ENCODE results near the gene BICD2. TPM values are rescaled to one million over a fixed set of nuclear protein-coding genes. Genes with fewer than 3 reads are reported as not detected.
"Not testable (repeated sequence)": the region's sequence is repeated elsewhere in the genome, so short reads cannot be mapped to it uniquely, and the experiment has no call there.

BICD2 gene
- total and polyA plus RNA-seq, 4 donors = 13.8 to 33.2 (median 26.4) TPM

DNA sequence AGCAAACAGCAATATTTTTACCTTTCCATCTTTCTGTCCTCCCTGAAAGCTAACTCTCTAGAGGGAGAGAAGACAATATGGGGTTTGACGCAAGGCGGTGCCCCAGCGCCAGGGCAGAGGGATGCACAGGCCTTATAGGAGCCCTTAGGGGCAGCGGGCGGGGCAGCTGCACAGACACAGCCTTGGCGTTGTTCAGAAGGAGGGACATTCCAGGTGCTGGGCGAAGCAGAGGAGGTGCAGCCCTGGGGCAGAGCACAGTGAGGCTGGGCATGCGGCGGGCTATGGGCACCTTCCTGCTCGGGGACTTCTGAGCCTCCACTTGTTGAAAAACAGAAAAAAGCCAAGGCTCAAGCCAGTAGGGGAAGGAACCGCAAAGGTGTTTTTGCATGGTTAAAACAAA, 33.7 kb upstream of the BICD2 start:
- Histone ChIP-seq H3K27me3 (ENCODE audit: control insufficient read depth in 3 of 3, insufficient read depth in 3 of 3, low read length in 2 of 3) (peaks cover 0 to 56% (median 43%) of the 10 kb centered on the region in 3 donors), H3K4me1 (ENCODE audit: control insufficient read depth in 5 of 5, insufficient read depth in 5 of 5, low read length in 5 of 5) (no peaks in the 10 kb centered on the region), H3K9ac (ENCODE audit: insufficient read depth in 1 of 2, low read length in 2 of 2) (no peak overlapping the region), H3K27ac (ENCODE audit: low read depth in 1 of 2, low read length in 1 of 2) (no peak overlapping the region), H3K36me3 (ENCODE audit: control insufficient read depth in 4 of 4, insufficient read depth in 4 of 4, low read length in 4 of 4) (no peaks in the 10 kb centered on the region), H3K4me3 (no peak overlapping the region), H3K9me3 (ENCODE audit: control insufficient read depth in 4 of 4, insufficient read depth in 3 of 4, low read length in 3 of 4) (no peaks in the 10 kb centered on the region)
- DNase-seq = no peak
- TF ChIP-seq, protein P1, sequence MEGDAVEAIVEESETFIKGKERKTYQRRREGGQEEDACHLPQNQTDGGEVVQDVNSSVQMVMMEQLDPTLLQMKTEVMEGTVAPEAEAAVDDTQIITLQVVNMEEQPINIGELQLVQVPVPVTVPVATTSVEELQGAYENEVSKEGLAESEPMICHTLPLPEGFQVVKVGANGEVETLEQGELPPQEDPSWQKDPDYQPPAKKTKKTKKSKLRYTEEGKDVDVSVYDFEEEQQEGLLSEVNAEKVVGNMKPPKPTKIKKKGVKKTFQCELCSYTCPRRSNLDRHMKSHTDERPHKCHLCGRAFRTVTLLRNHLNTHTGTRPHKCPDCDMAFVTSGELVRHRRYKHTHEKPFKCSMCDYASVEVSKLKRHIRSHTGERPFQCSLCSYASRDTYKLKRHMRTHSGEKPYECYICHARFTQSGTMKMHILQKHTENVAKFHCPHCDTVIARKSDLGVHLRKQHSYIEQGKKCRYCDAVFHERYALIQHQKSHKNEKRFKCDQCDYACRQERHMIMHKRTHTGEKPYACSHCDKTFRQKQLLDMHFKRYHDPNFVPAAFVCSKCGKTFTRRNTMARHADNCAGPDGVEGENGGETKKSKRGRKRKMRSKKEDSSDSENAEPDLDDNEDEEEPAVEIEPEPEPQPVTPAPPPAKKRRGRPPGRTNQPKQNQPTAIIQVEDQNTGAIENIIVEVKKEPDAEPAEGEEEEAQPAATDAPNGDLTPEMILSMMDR (IDR thresholded peaks at IDR 0.05; ENCODE audit: control extremely low read depth, extremely low read depth) = no peak
- 91 to 94% methylated on average over 11 of the region's 11 CpGs for WGBS, 2 donors
- ATAC-seq (ENCODE audit: insufficient read depth, low FRiP score) = no peak

DNA sequence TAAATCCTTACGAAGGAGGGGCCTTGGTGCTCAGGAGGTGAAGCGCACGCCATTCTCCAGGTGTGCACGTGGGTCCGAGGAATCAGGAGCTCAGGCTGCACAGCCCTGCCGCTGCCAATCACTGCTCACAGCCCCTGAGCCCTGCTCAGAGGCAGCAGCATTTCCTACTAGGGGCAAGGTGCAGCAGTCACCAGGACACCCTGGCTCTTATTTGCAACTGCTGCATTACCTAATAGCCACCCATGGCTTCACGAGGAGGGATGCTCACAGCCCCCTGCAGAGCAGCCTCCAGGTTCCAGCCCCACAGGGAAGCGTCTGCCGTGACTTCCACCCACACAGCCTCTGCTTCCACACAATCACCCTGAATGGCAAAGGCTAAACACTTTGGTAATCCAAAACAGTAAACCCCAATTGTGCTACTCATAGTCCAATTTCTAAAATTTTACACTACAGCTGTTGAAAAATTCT, 31.7 kb upstream of the BICD2 start:
- 53 to 84% methylated on average over 9 of the region's 9 CpGs for WGBS, 2 donors
- ATAC-seq (ENCODE audit: insufficient read depth, low FRiP score); H3K9ac ChIP-seq (ENCODE audit: insufficient read depth in 1 of 2, low read length in 2 of 2); H3K27ac ChIP-seq (ENCODE audit: low read depth in 1 of 2, low read length in 1 of 2); H3K4me1 ChIP-seq (ENCODE audit: control insufficient read depth in 5 of 5, insufficient read depth in 5 of 5, low read length in 5 of 5); DNase-seq; H3K4me3 ChIP-seq; H3K9me3 ChIP-seq (ENCODE audit: control insufficient read depth in 4 of 4, insufficient read depth in 3 of 4, low read length in 3 of 4); H3K36me3 ChIP-seq (ENCODE audit: control insufficient read depth in 4 of 4, insufficient read depth in 4 of 4, low read length in 4 of 4): not testable (repeated sequence)
- H3K27me3 ChIP-seq (ENCODE audit: control insufficient read depth in 3 of 3, insufficient read depth in 3 of 3, low read length in 2 of 3) = peaks cover 0 to 42% (median 34%) of the 10 kb centered on the region in 3 donors

DNA sequence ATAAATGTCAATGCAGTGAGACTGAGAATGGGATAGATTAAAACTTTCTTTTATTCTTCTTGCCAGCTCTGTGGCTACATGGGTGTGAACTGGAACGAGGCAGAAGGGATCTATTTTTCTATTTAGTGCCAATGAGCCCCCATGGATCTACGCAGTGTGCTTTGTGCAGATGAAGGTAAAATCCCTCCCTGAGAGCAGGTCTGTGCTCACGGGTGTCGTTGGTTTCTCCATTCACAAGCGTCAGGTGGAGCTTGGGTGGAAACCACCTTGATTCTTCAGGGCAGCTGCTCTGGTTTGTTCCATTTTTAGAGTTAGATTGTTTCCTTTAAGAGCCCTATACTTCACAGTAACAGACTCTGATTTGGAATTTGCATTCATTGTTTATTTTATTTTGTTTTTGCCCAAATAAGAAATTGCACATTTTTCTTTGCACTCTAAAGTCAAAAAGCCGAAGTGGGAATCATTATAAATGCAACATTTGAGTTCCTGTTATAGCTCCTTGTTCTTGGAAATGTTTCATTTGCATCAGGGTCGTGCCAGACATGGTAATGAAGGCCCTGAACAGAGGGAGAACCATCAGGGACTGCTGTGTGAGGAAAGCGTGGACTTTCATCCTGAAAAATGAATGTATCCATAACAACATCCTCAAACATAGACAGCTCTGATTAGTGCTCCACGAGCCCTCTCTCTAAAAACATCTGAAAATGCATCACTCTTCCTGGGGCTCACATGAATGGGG, 31.1 kb upstream of the BICD2 start:
- Histone ChIP-seq H3K9ac (ENCODE audit: insufficient read depth in 1 of 2, low read length in 2 of 2) (no peak overlapping the region), H3K4me1 (ENCODE audit: control insufficient read depth in 5 of 5, insufficient read depth in 5 of 5, low read length in 5 of 5) (no peaks in the 10 kb centered on the region), H3K9me3 (ENCODE audit: control insufficient read depth in 4 of 4, insufficient read depth in 3 of 4, low read length in 3 of 4) (no peaks in the 10 kb centered on the region), H3K27ac (ENCODE audit: low read depth in 1 of 2, low read length in 1 of 2) (no peak overlapping the region), H3K27me3 (ENCODE audit: control insufficient read depth in 3 of 3, insufficient read depth in 3 of 3, low read length in 2 of 3) (peaks cover 0 to 41% (median 34%) of the 10 kb centered on the region in 3 donors), H3K4me3 (no peak overlapping the region), H3K36me3 (ENCODE audit: control insufficient read depth in 4 of 4, insufficient read depth in 4 of 4, low read length in 4 of 4) (no peaks in the 10 kb centered on the region)
- ATAC-seq (ENCODE audit: insufficient read depth, low FRiP score) (no peak), DNase-seq (no peak)
- TF ChIP-seq, protein P1 (IDR thresholded peaks at IDR 0.05; ENCODE audit: control extremely low read depth, extremely low read depth) = no peak
- WGBS, 2 donors = 55 to 83% methylated on average over 9 of the region's 9 CpGs

DNA sequence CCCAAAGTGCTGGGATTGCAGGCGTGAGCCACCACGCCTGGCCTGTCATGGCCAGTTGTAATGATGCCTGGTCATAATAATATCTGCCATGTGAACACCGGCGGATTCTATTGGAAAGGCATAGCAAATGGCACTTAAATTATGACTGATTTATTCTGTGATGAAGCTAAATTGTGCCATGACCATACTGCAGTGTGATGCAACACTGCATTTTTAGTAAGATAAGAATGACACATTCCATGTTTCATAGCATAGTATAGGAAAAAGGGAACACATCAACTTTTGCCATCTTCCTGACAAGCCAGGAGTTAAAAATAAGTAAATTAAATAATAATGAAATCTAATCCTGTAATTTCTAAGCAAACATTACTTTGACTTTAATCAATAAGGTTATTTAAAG, 30.4 kb upstream of the BICD2 start:
- peaks cover 0 to 35% (median 30%) of the 10 kb centered on the region in 3 donors for H3K27me3 ChIP-seq (ENCODE audit: control insufficient read depth in 3 of 3, insufficient read depth in 3 of 3, low read length in 2 of 3)

More for the DNA sequence above, 30.4 kb upstream of the BICD2 start:
- TF ChIP-seq, protein P1 (IDR thresholded peaks at IDR 0.05; ENCODE audit: control extremely low read depth, extremely low read depth) = no peak
- 87 to 93% methylated on average over 4 of the region's 4 CpGs for WGBS, 2 donors
- no peak for ATAC-seq (ENCODE audit: insufficient read depth, low FRiP score)
- no peak overlapping the region for H3K4me3 ChIP-seq
- no peak for DNase-seq
- no peaks in the 10 kb centered on the region for H3K9me3 ChIP-seq (ENCODE audit: control insufficient read depth in 4 of 4, insufficient read depth in 3 of 4, low read length in 3 of 4)
- H3K4me1 ChIP-seq (ENCODE audit: control insufficient read depth in 5 of 5, insufficient read depth in 5 of 5, low read length in 5 of 5) = no peaks in the 10 kb centered on the region
- no peak overlapping the region for H3K27ac ChIP-seq (ENCODE audit: low read depth in 1 of 2, low read length in 1 of 2)
- H3K36me3 ChIP-seq (ENCODE audit: control insufficient read depth in 4 of 4, insufficient read depth in 4 of 4, low read length in 4 of 4) = no peaks in the 10 kb centered on the region
- no peak overlapping the region for H3K9ac ChIP-seq (ENCODE audit: insufficient read depth in 1 of 2, low read length in 2 of 2)
